GM12891 (cell line): ENCODE data around the gene DUSP5.
A peak's percentile ranks its signal among the peaks of the same experiment; 100 is the strongest.

Experiments used
- POLR2A ChIP-seq: IDR thresholded peaks from 2 replicates; pipeline ENCODE4 v1.6.1; 2011; ENCODE audit warnings: low read depth, low read length, control low read depth
- POLR2AphosphoS5 ChIP-seq: IDR thresholded peaks from 2 replicates; pipeline ENCODE4 v1.6.1; 2011; ENCODE audit warnings: low read depth, low read length, control low read depth
- SPI1 ChIP-seq: IDR thresholded peaks from 2 replicates; pipeline ENCODE4 v1.6.1; 2011; ENCODE audit warnings: low read depth, low read length, control low read depth
- TAF1 ChIP-seq: IDR thresholded peaks from 2 replicates; pipeline ENCODE4 v1.6.1; 2011; ENCODE audit warnings: low read depth, low read length, control low read depth

GRCh38 chr10:110510730-110511129 is 13.0 kb downstream of the DUSP5 start:
- TF ChIP-seq TAF1: no peak
- peak; percentile 79 for TF ChIP-seq POLR2AphosphoS5
- no peak; the same call in none of the 2 replicates for TF ChIP-seq POLR2A
- TF ChIP-seq SPI1: no peak
